GM18502 (cell line): ENCODE measurements around the gene BRPF3.

ENCODE experiments used
- ATAC-seq: cut with Tn5 transposase; IDR thresholded peaks from one replicate; pipeline ENCODE4 v1.9.1; 2021; ENCODE audit warnings: mild to moderate bottlenecking; ENCODE audit not compliant: unreplicated experiment, poor library complexity

BRPF3 gene

DNA sequence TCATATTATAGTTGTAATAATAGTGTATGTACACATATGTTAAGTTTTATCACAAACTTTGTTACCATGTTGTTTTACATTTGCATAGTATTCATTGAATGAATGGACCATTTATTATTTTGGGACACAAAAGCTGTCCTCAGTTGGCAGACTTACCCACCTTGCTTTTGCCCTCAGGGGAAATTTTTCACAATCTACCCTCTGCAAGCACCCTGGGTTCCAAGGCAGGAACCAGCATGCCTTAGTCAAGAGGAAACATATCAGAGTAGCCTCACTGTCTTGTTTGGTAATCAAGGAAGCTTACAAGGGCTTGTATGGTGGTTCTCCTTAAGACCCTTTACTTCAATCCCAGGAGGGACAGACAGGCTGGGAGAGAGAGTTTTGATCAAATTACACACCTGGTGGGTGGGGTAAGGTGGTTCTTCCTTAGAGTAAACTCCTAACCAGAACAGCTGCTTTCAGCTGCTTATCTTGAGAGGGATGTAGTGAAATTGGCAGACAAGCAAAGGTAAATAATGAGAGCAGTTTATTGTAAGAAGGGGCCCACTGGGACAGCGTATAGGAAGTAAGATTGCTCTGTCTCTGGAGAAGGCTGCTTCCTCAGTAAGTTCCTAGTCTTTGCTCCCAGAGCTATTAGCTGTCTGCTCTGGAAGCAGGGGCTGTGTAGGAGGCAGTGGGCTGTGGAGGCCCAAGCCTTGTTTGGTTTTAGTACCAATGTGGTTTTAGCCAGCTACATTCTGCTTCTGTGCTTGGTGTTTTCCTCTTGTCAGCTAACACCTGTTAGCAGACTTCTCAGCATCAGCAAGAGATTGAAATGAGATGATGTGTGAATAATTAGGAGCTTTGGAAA lies 31.1 kb downstream of the BRPF3 start:
- no peak for ATAC-seq

DNA sequence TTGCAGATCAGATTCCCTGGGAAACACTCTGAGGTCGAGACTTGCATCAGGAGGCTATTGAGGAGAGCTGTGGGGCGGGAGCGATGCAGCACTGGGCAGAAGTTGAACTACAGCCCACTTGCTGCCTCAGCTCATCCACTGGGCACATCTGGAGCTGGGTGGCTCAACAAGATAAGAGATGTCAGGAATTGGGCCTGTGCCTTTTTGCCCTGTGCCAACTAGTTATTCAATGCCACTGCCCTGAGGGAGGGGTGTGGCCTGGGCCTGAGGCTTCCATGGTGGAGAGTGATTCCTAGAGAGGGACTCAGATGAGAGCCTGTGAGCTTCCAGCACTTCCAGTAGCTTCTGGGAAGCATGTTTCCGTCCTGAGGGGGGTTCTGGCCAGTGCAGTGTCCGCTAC lies 32.7 kb downstream of the BRPF3 start:
- no peak for ATAC-seq

GRCh38 chr6:36230371-36230770 lies 33.8 kb downstream of the BRPF3 start:
- no peak for ATAC-seq

GRCh38 chr6:36232172-36232571 lies 35.6 kb downstream of the BRPF3 start:
- no peak for ATAC-seq

DNA sequence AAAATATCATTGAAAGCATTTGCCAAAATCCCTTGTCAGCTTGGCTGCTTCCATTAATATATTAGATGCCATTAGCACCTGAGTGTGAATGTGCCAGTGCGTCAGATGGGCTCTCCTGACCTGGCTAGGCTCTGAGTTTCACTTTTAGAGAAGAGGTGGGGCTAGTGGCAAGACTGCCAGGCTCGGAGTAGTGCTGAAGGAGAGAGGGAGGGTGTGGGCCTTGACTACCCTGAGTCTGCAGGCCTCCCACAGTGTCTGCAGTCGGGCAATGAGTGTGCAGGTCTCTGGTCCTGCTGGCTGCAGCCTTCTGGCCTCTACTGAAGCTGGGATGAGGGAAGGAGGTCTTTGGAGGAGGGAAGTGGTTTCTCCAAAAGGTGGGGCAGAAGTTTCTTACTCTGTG lies 38.8 kb downstream of the BRPF3 start:
- ATAC-seq: no peak

GRCh38 chr6:36235862-36236261 lies 39.3 kb downstream of the BRPF3 start:
- ATAC-seq: no peak

DNA sequence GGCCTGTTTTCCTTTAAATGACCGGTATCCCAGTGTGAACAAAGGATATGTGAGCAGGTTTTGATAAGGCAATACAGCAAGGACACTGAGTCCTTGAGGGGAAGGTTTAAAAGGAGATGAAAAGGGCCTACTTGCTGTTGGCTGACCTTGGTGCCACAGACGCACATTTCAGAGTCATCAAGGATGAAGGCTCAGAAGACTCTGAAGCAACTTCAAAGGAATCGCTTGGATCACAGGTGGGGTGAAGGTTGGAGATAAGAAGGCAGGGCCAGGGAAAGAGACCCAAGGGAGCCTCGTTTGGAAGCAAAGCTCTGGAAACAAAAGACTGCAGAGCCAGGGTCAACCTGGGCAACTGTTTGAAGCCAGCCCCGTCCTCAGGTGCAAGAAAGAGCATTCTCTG lies 43.2 kb downstream of the BRPF3 start:
- ATAC-seq: no peak

DNA sequence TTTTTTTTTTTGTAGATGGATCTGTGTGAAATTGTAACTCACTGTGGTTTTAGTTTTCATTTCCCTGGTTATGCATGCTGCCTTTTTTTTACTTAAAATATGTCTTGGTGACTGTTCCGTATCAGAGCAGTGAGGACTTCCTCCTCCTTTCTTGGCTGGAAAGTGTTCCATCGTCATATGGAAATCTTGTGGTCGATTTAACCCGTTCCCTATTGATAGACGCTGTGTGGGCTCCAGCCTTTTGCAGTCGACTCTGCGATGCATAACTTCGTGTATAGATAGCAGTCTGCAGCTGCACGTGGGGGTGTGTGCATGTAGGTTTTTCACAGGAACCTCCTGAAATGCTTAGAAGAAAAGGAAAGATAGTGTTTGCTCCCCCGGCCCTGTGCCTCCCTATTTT lies 45.2 kb downstream of the BRPF3 start:
- no peak for ATAC-seq

DNA sequence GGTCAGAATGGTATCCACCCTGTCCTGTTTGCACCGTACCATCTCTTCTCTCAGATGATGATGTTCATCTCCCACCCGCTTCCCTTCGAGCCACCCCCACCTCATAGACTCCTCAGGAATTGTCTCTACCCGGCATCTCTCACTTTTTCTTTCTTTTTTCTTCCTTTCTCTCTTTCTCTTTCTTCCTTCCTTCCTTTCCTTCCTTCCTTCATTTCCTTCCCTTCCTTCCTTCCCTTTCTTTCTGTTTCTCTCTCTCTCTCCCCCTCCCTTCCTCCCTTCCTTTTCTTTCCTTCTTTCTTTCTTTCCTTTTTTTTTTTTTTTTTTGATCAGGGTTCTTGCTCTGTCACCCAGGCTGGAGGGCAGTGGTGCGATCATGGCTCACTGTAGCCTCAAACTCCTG lies 45.6 kb downstream of the BRPF3 start:
- ATAC-seq: no peak

GRCh38 chr6:36242626-36243025 lies 46.1 kb downstream of the BRPF3 start:
- ATAC-seq: no peak

- ATAC-seq: no peak
These were observed 47.1 kb downstream of the BRPF3 start for GRCh38 chr6:36243562-36244212.

DNA sequence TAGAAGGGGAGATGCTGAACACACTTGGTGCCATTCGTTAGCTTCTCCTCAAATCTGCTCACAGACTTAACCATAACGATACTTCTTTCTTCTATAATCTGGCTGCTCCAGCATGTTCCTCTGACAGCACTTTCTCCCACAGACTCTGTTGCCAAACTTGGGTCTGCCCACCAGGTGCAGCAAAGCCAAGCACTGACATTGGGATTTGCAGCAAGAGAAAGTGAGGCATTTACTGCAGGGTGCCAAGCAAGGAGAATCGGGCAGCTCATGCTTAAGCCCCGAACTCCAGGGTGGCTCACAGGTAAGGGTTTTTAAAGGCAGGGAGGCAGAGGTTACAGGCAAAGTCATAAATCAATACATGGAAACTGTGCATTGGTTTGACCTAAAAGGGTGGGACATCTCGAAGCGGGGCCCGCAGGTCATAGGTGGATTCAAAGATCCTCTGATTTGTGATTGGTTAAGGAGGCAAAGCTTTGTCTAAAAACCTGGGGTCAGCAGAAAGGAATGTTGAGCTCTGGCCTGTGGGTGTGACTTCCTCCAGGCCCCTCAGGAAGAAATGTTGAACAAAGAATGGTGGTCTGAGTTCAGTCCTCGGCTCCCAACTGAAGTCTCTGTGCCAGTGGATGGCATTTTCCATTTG lies 48.2 kb downstream of the BRPF3 start:
- no peak for ATAC-seq

GRCh38 chr6:36245572-36246061 lies 49.1 kb downstream of the BRPF3 start:
- no peak for ATAC-seq

- no peak for ATAC-seq
These were observed 50.1 kb downstream of the BRPF3 start for GRCh38 chr6:36246506-36247268.

DNA sequence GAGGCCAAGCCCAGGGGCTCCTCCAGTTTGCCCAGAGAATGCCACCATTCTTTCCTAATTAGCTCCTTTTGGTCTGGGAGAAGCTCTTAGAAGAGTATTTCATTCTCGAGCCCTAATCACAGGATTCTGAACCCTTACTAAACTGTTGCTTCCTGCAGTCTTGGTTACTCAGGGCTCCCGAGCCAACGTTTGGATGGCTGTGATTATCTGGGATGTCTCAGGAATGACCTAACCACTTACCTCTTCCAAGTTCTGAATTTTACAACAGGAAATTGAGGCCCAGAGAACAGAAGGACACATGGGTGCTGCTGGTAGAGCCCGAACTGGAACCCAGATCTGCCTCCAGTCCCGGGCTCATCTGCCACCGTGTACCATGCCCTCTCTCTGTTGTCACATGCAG lies 51.1 kb downstream of the BRPF3 start:
- no peak for ATAC-seq

GRCh38 chr6:36248980-36249379 lies 52.4 kb downstream of the BRPF3 start:
- ATAC-seq: no peak

GRCh38 chr6:36249536-36249935 lies 53.0 kb downstream of the BRPF3 start:
- no peak for ATAC-seq

DNA sequence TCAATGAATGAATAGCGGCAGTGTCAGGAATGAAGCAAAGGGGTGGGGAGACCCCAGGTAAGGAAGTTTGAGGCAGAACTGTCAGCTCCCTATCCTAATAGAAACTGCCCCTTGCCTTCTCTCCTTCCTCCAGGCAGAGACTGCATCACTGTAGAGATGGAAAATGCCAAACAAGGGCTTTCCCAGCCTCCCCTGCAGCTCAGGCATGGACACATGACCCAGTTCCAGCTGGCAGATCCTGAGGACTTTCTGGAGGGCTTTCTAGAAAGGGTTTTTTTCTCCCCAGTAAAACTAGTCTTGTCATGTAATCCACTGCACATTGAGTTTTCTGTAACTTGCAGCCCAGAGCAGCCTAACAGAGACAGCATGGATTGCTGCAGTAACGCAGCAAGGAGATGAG lies 55.5 kb downstream of the BRPF3 start:
- ATAC-seq: no peak

GRCh38 chr6:36263390-36264000 lies 67.0 kb downstream of the BRPF3 start:
- ATAC-seq: no peak

DNA sequence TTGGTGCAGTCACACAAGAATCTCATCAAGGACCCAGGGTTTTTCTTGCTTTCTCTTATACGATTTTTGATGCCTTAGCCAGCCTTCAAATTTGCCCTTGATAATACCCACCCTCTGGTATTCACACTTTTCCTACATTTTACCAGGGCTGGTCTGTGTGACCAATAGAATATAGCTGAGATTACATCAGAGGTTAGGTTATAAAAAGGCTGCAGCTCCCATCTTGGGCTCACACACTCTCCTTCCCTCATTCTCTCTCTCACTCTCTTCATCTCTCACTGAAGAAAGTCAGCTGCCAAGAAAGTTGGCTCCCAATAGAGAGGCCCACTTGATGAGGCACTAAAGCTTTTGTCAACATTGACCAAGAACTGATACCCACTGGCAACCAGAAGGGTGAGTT lies 69.2 kb downstream of the BRPF3 start:
- ATAC-seq: no peak
